HG03097 (cell line): ENCODE data around the gene CEP112.
"Not testable (repeated sequence)": the region's sequence is repeated elsewhere in the genome, so short reads cannot be mapped to it uniquely, and the experiment has no call there.

Experiments used
- ATAC-seq: cut with Tn5 transposase; IDR thresholded peaks from one replicate; pipeline ENCODE4 v1.9.1; 2021; ENCODE audit not compliant: unreplicated experiment, low FRiP score

The CEP112 gene

DNA sequence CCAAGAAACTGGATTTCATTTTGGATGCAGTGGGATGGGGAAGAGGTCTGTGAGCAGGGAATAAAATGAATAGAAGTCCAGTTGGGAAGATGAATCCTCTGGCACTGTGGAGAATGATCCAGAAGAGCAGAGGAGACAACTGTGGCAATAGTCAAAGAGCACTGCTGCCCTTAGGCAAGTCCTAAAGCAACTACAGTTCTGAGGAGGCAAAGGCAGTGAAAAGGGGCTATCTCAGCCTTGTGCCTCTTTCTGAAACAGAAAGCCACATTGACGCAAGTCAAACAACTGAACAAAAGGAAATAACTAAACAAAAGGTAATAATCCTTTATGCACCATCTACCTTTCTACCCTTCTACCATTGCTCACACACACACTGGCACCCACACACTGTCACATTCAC lies 392.5 kb downstream of the CEP112 start:
- ATAC-seq = no peak

- ATAC-seq = no peak
Measured at GRCh38 chr17:65797809-65798208, 394.1 kb downstream of the CEP112 start.

DNA sequence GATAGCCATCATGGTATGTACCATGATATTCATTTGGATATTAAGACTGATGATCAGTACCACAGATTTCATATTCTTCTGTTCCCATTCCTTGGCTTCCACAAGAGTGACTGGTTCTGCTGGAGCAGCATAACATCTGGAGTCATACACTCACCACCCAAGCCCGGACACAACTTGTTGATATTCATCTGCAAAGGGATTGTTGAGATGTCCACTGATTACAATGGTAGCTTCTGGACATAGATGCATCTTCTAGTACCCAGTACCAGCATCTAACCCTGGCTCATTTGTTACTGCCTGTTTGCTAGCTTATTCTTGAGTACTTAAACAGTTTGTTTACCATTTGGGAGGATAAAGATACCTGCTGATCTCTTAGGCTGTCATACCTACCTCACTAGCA lies 394.8 kb downstream of the CEP112 start:
- ATAC-seq = no peak

GRCh38 chr17:65794572-65794971 lies 397.4 kb downstream of the CEP112 start:
- no peak for ATAC-seq

DNA sequence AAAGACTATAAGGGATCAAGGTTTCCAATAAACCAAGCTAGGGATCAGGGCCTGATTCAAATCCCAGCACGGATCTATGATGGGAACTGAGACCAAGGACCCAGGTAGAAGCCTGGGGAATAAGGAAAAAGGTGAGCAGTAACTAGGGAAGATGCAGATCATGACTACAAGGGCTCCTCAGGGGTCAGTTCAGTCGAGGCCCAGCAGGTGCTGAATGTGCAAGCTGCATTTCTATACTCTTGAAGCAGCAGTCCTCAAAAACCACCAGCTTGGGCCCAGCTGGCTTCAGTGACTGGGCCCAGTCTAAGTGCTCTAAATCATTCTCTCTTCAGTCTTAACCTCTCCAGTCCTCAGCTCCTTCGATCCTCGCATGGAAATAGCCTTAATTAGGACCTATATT lies 401.7 kb downstream of the CEP112 start:
- no peak for ATAC-seq

DNA sequence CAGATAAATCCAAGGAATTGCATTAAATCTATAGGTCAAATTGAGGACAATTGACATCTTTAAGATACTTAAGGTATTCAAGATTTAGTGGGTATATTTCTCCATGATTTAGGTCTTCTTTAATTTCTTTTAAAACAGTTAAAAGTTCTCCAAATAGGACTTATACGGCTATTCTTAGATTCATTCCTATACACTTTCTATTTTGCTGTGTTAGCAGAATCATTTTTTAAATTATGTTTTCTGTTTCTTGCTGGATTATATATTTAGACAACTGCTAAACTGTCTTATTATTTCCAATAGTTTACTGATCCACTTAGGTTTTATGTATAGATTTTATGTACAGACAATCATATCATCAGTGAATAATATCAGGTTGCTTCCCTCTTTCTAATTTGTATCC lies 404.4 kb downstream of the CEP112 start:
- ATAC-seq = no peak

- no peak for ATAC-seq
Measured at GRCh38 chr17:65786479-65786878, 405.5 kb downstream of the CEP112 start.

DNA sequence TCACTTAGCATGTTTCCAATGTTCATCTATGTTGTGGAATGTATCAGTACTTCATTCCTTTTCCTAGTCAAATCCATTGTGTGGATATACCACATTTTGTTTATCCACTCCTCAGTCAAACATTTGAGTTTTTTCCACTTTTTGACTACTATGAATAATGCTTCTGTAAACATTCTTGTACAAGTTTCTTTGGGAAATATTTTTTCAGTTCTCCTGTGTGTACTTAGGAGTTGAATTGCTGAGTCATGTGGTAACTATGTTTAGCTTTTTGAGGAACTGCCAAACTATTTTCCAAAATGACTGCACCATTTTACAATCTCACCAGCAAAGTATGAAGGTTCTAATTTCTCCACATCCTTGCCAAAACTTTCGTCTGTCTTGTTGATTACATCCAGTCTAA lies 406.8 kb downstream of the CEP112 start:
- ATAC-seq = no peak

- no peak for ATAC-seq
Measured at GRCh38 chr17:65783845-65784334, 408.0 kb downstream of the CEP112 start.

DNA sequence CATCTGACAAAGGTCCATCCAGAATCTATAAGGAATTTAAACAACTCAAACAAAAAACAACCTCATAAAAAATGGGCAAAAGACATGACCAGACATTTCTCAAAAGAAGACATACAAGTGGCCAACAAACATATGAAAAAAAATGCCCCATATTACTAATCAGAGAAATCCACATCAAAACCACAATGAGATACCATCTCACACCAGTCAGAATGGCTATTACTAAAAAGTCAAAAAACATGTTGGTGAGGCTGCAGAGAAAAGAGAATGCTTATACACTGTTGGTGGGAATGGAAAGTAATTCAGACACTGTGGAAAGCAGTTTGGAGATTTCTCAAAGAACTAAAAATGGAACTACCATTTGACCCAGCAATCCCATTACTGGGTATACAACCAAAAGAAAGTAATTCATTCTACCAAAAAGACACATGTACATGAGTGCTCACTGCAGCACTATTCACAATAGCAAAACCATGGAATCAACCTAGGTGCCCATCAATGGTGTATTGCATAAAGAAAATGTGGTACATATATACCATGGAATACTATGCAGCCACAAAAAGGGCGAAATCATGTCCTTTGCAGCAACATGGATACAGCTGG lies 409.7 kb downstream of the CEP112 start:
- not testable (repeated sequence) for ATAC-seq

DNA sequence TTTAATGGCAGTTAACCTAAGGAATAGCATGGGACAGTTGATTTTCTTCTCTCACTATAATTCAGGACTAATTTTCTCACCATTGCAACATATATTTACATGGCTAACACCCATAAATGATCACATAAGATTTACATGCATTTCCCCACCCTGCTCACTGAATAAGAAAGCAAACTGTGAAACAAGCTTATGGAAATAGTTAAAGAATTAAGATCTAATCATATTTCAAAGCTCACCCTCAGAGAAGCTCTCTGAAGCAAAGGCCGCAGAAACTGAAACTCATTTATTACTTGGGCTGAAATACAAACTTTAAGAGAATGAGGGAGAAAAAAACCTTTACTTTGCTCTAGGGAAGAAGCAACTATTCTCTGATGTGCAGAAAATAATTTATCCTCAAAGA lies 411.8 kb downstream of the CEP112 start:
- no peak for ATAC-seq

- no peak for ATAC-seq
Measured at GRCh38 chr17:65776890-65777289, 415.0 kb downstream of the CEP112 start.

GRCh38 chr17:65774787-65775186 lies 417.1 kb downstream of the CEP112 start:
- no peak for ATAC-seq

DNA sequence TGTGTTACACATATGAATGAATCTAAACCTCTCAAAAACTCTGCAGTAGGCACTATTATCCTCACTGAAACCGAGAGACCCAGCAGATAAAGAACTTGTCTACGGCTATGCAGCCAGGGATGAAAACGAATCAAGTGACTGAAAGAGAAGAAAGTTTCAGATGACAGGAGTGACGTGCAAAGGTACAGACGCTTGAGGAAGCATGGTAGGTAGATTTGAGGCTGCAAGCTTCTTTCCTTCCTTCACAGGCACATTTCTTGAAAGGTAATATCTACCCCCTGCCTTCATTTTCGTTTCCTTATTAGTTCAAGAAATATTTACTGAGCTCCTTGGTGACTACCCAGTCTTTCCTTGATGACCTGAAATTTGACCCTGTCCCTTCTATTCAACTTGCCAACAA lies 418.9 kb downstream of the CEP112 start:
- no peak for ATAC-seq

DNA sequence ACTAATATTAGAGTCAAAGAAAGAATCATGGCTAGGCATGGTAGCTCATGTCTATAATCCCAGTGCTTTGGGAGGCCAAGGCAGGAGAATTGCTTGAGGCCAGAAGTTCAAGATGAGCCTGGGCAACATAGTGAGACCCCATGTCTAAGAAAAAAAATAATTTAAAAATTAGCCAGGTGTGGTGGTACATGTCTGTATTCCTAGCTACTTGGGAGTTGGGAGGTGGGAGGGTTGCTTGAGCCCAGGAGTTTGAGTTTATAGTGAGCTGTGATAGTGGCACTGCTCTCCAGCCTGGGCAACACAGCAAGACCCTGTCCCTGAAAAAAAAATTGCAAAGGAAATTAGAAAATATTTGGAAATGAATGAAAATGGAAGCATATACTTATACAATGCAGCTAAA lies 420.2 kb downstream of the CEP112 start:
- ATAC-seq = no peak

DNA sequence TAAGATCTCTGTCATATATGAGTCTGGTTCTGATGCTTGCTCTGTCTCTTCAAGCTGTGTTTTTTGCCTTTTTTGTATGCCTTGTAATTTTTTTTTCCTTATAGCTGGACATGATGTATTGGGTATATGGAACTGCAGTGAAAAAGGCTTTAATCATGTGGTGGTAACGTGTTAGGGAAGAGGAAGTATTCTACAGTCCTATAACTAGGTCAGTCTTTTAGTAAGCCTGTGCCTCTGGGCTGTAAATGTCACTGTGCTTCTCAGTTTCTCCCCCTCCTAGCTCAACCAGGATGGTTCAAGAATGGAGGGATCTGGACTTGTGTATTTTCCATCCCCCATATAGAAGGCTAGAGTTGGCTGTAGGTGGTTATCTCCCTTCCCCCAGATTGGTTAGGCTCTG lies 428.1 kb downstream of the CEP112 start:
- ATAC-seq = no peak

GRCh38 chr17:65762973-65763372 lies 429.0 kb downstream of the CEP112 start:
- no peak for ATAC-seq

DNA sequence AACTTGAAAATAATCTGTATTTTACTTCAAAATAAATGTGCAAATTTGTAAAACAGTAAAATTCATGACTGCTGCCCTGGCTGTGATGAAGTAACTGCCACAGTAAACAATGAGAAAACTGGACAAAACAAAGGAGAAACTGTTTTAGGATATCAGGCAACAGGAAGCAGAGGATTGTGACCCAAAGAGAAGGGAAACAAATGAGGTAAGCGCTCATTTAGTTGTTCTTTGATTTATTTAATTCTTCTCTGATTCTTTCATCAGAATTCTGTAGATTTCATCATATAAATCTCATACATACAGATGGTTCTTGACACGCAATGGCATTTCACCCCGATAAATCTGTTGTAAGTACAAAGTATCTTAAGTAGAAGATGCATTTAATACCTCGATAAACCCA lies 432.4 kb downstream of the CEP112 start:
- ATAC-seq = no peak

GRCh38 chr17:65756760-65757159 lies 435.2 kb downstream of the CEP112 start:
- no peak for ATAC-seq

GRCh38 chr17:65755799-65756198 lies 436.1 kb downstream of the CEP112 start:
- ATAC-seq = no peak

- ATAC-seq = no peak
Measured at GRCh38 chr17:65754630-65755029, 437.3 kb downstream of the CEP112 start.

- no peak for ATAC-seq
Measured at GRCh38 chr17:65754081-65754480, 437.9 kb downstream of the CEP112 start.

GRCh38 chr17:65753348-65753747 lies 438.6 kb downstream of the CEP112 start:
- no peak for ATAC-seq
